Chondrocyte (in vitro differentiated cells): ENCODE data around the gene MRPS35. TPM values are rescaled to one million over a fixed set of nuclear protein-coding genes. Genes with fewer than 3 reads are reported as not detected.
"Not testable (repeated sequence)": the region's sequence is repeated elsewhere in the genome, so short reads cannot be mapped to it uniquely, and the experiment has no call there.

Source experiments
- DNase-seq: peaks from one replicate; pipeline ENCODE4 v3.0.0; 2021; ENCODE audit warnings: mixed read lengths, low spot score
- H3K27ac Mint-ChIP-seq: one replicate; pipeline ENCODE4 v1.8.0; 2021; ENCODE audit warnings: mild to moderate bottlenecking, moderate library complexity, mixed read lengths; ENCODE audit not compliant: unreplicated experiment
- H3K27me3 Mint-ChIP-seq: 2 replicates; pipeline ENCODE4 v1.8.0; 2021; ENCODE audit warnings: low read depth, mixed read lengths
- H3K36me3 Mint-ChIP-seq: 2 replicates; pipeline ENCODE4 v1.8.0; 2021; ENCODE audit warnings: low read depth, mixed read lengths
- H3K4me1 Mint-ChIP-seq: 2 replicates; pipeline ENCODE4 v1.8.0; 2021; ENCODE audit warnings: low read depth, mild to moderate bottlenecking, mixed read lengths
- H3K4me3 Mint-ChIP-seq: one replicate; pipeline ENCODE4 v1.8.0; 2021; ENCODE audit warnings: mild to moderate bottlenecking, moderate library complexity, mixed read lengths; ENCODE audit not compliant: unreplicated experiment
- H3K9me3 Mint-ChIP-seq: 2 replicates; pipeline ENCODE4 v1.8.0; 2021; ENCODE audit warnings: low read depth, mixed read lengths
- total RNA-seq: library from RNA; stranded (reverse); gene quantifications from 3 replicates; pipeline ENCODE4 v1.2.1, GENCODE V29; 2021
- TF ChIP-seq, protein P1 (sequence below): fragments of 200-600 bp; sonication (generic); IDR thresholded peaks from 2 replicates; pipeline ENCODE4 v1.5.0; 2021; ENCODE audit warnings: antibody characterized with exemption, mild to moderate bottlenecking, moderate library complexity

MRPS35 gene
- total RNA-seq, 1 donor from 2014 or later: 33.1 TPM

DNA sequence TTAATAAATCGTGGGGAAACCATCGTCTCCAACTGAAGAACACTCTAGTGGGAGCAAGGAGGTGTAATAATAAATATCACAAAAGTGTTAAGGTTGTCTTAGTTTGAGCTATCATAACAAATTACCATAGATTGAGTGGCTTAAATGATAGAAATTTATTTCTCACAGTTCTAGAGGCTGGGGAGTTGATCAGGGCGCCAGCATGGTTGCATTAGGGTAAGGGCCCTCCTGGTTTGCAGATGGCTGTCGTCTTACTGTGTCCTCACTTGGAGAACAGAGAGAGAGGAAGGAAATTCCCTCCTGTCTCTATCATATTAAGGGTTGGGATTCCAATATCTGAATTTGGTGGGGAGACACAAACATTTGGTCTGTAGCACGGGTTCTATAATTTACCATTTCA is 33.0 kb downstream of the MRPS35 start:
- H3K9me3 Mint-ChIP-seq: no peaks in the 10 kb centered on the region
- H3K4me1 Mint-ChIP-seq: peaks cover 5% of the 10 kb centered on the region
- no peaks in the 10 kb centered on the region for H3K27me3 Mint-ChIP-seq
- peaks cover 17% of the 10 kb centered on the region for H3K36me3 Mint-ChIP-seq
- H3K27ac Mint-ChIP-seq: no peak overlapping the region
- H3K4me3 Mint-ChIP-seq: no peak overlapping the region
- no peak for DNase-seq
- TF ChIP-seq, protein P1, sequence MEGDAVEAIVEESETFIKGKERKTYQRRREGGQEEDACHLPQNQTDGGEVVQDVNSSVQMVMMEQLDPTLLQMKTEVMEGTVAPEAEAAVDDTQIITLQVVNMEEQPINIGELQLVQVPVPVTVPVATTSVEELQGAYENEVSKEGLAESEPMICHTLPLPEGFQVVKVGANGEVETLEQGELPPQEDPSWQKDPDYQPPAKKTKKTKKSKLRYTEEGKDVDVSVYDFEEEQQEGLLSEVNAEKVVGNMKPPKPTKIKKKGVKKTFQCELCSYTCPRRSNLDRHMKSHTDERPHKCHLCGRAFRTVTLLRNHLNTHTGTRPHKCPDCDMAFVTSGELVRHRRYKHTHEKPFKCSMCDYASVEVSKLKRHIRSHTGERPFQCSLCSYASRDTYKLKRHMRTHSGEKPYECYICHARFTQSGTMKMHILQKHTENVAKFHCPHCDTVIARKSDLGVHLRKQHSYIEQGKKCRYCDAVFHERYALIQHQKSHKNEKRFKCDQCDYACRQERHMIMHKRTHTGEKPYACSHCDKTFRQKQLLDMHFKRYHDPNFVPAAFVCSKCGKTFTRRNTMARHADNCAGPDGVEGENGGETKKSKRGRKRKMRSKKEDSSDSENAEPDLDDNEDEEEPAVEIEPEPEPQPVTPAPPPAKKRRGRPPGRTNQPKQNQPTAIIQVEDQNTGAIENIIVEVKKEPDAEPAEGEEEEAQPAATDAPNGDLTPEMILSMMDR: no peak

DNA sequence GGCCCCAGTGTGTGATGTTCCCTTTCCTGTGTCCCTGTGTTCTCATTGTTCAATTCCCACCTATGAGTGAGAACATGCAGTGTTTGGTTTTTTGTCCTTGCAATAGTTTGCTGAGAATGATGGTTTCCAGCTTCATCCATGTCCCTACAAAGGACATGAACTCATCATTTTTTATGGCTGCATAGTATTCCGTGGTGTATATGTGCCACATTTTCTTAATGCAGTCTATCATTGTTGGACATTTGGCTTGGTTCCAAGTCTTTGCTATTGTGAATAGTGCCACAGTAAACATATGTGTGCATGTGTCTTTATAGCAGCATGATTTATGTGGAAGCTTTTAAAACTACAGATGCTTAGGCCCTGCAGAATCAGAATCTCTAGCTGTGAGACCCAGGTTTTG is 35.1 kb downstream of the MRPS35 start:
- H3K9me3 Mint-ChIP-seq, H3K4me1 Mint-ChIP-seq, H3K4me3 Mint-ChIP-seq, DNase-seq, H3K27me3 Mint-ChIP-seq, H3K27ac Mint-ChIP-seq: not testable (repeated sequence)
- H3K36me3 Mint-ChIP-seq: peaks cover 12% of the 10 kb centered on the region

DNA sequence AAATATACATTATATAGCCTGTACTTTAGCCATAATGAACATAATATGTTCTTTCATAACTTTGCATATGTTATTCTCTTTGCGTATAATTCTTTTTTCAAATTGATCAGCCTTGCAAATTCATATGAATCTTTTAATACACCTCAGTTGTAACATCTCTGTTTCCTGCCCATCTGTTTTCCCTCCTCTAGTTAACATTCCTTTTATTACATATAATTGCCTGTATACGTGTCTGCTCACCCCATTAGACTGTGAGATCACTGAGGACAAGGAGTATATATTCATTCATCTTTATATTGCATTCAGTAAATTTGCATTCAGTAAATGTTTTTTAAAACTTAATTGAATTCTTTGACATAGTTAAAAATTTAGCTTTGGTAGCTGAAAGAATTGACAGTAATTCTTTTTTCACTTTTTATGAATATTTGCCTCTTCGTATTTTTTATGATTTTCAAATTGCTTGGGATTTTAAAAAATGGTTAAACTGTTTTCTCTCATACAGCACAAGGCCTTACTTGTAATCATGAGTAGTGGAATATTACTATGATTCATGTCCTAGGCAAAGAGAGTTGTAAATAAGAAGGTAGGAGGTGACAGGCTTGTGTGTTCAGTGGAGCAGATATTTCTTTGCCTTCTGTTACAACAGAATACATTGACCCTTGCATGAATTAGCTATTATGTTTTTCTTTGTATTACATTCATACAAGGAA is 36.6 kb downstream of the MRPS35 start:
- Mint-ChIP-seq H3K27me3 (no peaks in the 10 kb centered on the region), H3K27ac (no peak overlapping the region), H3K4me3 (no peak overlapping the region), H3K9me3 (no peaks in the 10 kb centered on the region), H3K4me1 (peaks cover 5% of the 10 kb centered on the region), H3K36me3 (peaks cover 11% of the 10 kb centered on the region)
- TF ChIP-seq, protein P1: no peak
- no peak for DNase-seq

DNA sequence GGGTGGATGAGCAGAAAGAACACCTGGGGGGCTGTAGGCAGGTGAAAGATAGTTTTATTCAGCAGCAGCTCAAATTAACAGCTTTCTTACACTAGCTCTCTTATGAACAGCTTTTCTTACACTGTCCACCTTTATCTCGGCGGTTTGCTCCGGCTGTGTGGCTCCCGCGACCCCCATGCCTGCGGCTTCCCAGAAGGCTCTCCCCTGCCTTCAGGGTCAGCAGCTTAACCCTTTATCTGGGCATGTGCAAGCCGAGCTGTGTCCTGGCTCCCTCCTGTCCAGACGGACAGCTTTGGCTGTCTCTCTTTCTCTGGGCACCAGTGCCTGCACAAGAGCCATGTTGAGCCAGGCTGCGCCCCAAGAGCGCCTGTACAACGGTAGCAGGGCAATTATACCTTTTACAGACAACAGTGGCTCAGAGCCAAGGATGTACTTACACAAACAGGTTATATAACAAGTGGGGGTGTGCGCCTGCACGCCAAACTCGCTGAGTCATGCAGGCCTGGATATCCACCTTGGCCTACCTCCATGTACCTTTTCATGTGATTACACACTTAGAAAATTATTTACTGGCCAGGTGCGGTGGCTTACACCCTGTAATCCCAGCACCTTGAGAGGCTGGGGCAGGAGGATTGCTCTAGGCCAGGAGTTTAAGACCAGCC is 40.9 kb downstream of the MRPS35 start:
- Mint-ChIP-seq H3K9me3 (no peaks in the 10 kb centered on the region), H3K27me3 (no peaks in the 10 kb centered on the region), H3K4me1 (peaks cover 5% of the 10 kb centered on the region), H3K4me3 (no peak overlapping the region), H3K36me3 (peaks cover 13% of the 10 kb centered on the region), H3K27ac (no peak overlapping the region)
- DNase-seq: no peak
- TF ChIP-seq, protein P1: no peak

DNA sequence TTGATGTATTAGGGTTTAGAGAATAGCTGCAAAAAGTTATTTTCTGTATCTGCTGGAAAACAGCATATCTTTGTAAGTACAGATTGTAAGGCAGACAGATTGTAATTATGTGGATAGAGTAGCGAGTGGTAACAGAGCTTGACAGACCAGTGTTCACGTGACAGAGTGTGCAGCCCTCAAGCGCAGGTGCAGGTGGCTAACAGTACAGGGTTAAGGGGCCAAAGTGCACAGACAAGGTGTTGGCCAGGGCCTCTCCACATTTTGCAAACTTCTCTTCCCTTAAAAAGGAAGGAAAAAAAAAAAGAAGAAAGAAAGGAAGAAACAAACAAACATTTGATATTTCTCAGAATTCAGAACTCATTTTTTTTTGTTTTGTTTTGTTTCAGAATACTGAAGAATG is 44.2 kb downstream of the MRPS35 start:
- Mint-ChIP-seq H3K27me3 (no peaks in the 10 kb centered on the region), H3K4me3 (no peak overlapping the region), H3K36me3 (peaks cover 16% of the 10 kb centered on the region), H3K27ac (peak overlapping the region; percentile 42), H3K9me3 (no peaks in the 10 kb centered on the region), H3K4me1 (no peaks in the 10 kb centered on the region)
- TF ChIP-seq, protein P1: no peak
- DNase-seq: no peak
